Natural killer cell (primary cell): ENCODE measurements around the gene ARNT2. TPM values are rescaled to one million over a fixed set of nuclear protein-coding genes. Genes with fewer than 3 reads are reported as not detected.

Experiments
- ATAC-seq, 3 donors: fragments of 150-1000 bp in 2 of 3; fragments of 200-7000 bp in 1 of 3; cut with Tn5 transposase; 1 replicate in 1 of 3; 2 replicates in 2 of 3; pipeline ENCODE4 v1.10.0; 2021; ENCODE audit warnings: mild to moderate bottlenecking in 2 of 3, moderate library complexity in 2 of 3
- DNase-seq, 2 donors: peaks; one replicate each; pipeline versions ENCODE4 v3.0.0 to v3.0.0-alpha.2; 2013 to 2021; ENCODE audit warnings: mixed read lengths in 1 of 2
- H3K27ac ChIP-seq: one replicate; pipeline ENCODE4 v1.5.1; 2013; ENCODE audit warnings: mild to moderate bottlenecking, low read length
- H3K27me3 ChIP-seq: one replicate; pipeline ENCODE4 v1.6.1; 2013; ENCODE audit warnings: low read length; ENCODE audit not compliant: control insufficient read depth, insufficient read depth
- H3K36me3 ChIP-seq: one replicate; pipeline ENCODE4 v1.6.1; 2013; ENCODE audit warnings: low read length; ENCODE audit not compliant: control insufficient read depth, insufficient read depth
- H3K4me1 ChIP-seq: one replicate; pipeline ENCODE4 v1.6.1; 2013; ENCODE audit warnings: low read length; ENCODE audit not compliant: control insufficient read depth, insufficient read depth
- H3K4me3 ChIP-seq: one replicate; pipeline ENCODE4 v1.5.1; 2013; ENCODE audit warnings: low read length
- H3K9me3 ChIP-seq: one replicate; pipeline ENCODE4 v1.6.1; 2013; ENCODE audit warnings: low read length; ENCODE audit not compliant: control insufficient read depth, insufficient read depth
- H3K27ac Mint-ChIP-seq, 2 donors: one replicate each; pipeline ENCODE4 v1.8.0; 2022; ENCODE audit warnings: mild to moderate bottlenecking in 2 of 2, mixed read lengths in 2 of 2, moderate library complexity in 1 of 2
- H3K27me3 Mint-ChIP-seq, 2 donors: one replicate each; pipeline ENCODE4 v1.8.0; 2022; ENCODE audit warnings: low read depth in 2 of 2, mixed read lengths in 2 of 2
- H3K36me3 Mint-ChIP-seq: one replicate; pipeline ENCODE4 v1.8.0; 2022; ENCODE audit warnings: mixed read lengths
- H3K4me1 Mint-ChIP-seq, 2 donors: one replicate each; pipeline ENCODE4 v1.8.0; 2022; ENCODE audit warnings: mixed read lengths in 2 of 2
- H3K4me3 Mint-ChIP-seq: one replicate; pipeline ENCODE4 v1.8.0; 2022; ENCODE audit warnings: mild to moderate bottlenecking, moderate library complexity, mixed read lengths
- H3K9me3 Mint-ChIP-seq, 2 donors: one replicate each; pipeline ENCODE4 v1.8.0; 2022; ENCODE audit warnings: mixed read lengths in 2 of 2
- WGBS: methylation state at CpG from one replicate; pipeline ENCODE4 v1.1.7; 2013; ENCODE audit warnings: missing lambda C conversion rate; ENCODE audit not compliant: insufficient coverage; 5-methylcytosine and 5-hydroxymethylcytosine counted together
- intact Hi-C: fragments of 100-400 bp; cut with micrococcal nuclease; formaldehyde crosslinking; loops from one replicate; pipeline ENCODE4 v1.14.2; 2022
- total RNA-seq, 4 donors: library from RNA; stranded (reverse); fragments of 120-200 nt in 1 of 4; gene quantifications; one replicate each; pipeline versions ENCODE4 v1.2.3 to v1.2.4, GENCODE V29; 2013 to 2022
- TF ChIP-seq, protein P1 (sequence below): fragments of 200-600 bp; IDR thresholded peaks from one replicate; pipeline ENCODE4 v1.8.0; 2022; ENCODE audit warnings: antibody characterized with exemption

Gene ARNT2
- total RNA-seq, 3 donors from 2014 or later (not counting 1 experiment from before 2014, with no cell fraction given): not detected

DNA sequence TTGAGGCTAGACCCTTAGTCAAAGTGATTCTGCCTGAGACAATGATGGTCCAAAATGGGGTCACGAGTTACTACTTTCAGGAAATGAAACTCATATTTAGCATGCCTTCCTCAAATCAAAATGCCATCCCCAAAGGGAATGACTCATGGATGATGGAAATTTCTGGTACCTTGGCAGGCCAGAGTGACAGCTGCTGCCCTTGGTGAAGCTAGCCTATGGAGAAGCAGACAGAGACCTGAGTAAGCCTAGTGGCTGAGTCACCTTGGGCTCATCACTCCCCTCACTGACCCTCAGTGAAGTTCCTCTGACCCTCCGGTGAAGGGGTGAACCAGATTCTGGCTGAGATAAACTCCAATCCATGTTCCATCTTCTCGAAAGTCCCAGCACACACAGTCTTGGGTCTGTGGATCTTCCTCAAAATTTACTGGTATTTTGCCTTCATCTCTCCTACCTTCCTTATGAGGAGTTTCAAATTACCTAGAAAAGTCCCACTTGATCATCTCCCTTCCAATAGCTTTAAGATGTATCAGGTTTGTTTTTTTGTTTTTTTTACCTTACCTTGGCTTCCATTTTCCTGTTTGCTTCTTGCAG, 236.4 kb downstream of the ARNT2 start:
- H3K4me1 ChIP-seq: no peaks in the 10 kb centered on the region
- intact Hi-C loops: no loop called here
- H3K36me3 Mint-ChIP-seq: no peaks in the 10 kb centered on the region
- H3K27me3 ChIP-seq: no peaks in the 10 kb centered on the region
- H3K27me3 Mint-ChIP-seq: peaks cover 10 to 12% of the 10 kb centered on the region in 2 donors
- WGBS: 80% methylated on average over 3 of the region's 3 CpGs
- H3K27ac Mint-ChIP-seq: no peak overlapping the region
- TF ChIP-seq, protein P1, sequence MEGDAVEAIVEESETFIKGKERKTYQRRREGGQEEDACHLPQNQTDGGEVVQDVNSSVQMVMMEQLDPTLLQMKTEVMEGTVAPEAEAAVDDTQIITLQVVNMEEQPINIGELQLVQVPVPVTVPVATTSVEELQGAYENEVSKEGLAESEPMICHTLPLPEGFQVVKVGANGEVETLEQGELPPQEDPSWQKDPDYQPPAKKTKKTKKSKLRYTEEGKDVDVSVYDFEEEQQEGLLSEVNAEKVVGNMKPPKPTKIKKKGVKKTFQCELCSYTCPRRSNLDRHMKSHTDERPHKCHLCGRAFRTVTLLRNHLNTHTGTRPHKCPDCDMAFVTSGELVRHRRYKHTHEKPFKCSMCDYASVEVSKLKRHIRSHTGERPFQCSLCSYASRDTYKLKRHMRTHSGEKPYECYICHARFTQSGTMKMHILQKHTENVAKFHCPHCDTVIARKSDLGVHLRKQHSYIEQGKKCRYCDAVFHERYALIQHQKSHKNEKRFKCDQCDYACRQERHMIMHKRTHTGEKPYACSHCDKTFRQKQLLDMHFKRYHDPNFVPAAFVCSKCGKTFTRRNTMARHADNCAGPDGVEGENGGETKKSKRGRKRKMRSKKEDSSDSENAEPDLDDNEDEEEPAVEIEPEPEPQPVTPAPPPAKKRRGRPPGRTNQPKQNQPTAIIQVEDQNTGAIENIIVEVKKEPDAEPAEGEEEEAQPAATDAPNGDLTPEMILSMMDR: no peak
- DNase-seq (no peak), ATAC-seq (no peak)
- no peaks in the 10 kb centered on the region for H3K36me3 ChIP-seq
- H3K4me3 ChIP-seq: no peak overlapping the region
- peaks cover 2 to 5% of the 10 kb centered on the region in 2 donors for H3K4me1 Mint-ChIP-seq
- H3K4me3 Mint-ChIP-seq: no peak overlapping the region
- no peak overlapping the region for H3K27ac ChIP-seq
- H3K9me3 ChIP-seq: no peaks in the 10 kb centered on the region
- no peaks in the 10 kb centered on the region for H3K9me3 Mint-ChIP-seq

DNA sequence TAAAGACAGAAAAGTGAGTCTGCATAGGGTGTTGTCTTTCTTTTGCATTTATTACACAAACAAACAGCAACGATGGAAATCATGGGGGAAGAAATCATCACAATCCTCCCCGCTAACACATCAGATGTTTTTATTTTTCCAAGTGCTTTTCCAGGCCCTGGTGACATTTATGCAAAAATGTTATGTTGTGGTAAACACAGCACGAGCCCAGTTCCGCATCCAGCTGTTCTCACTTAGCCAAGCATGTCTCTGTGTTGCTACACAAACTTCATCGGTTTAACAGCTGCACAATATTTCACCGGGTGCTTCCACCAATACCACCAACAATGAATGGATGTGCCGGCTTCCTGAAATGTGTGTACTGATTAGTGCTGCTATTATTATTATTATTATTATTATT, 237.2 kb downstream of the ARNT2 start:
- H3K27ac Mint-ChIP-seq: no peak overlapping the region
- WGBS: 88% methylated on average over 3 of the region's 7 CpGs
- intact Hi-C loops: no loop called here

DNA sequence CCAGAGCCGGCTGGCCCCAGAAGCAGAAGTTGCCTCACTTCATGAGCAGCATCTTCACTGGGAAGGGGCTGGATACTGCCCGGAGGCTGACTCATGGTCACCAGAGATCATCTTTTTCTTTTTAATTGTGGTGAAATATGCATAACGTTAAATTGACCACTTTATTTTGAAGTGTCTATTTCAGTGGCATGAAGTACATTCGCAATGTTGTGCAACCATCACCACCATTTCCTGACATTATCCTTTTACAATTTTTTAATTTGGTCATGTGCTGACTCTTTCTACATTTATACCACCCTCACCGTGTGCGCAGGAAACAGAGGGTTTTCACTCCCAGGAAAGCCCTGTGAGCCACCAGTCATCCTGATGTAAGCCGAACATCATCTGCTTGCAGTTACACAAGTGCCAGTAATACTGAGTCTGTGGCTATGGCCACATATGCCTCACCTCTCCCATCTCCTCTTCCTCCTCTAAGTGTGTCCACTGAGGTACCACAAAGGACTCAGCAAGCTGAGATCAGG, 239.3 kb downstream of the ARNT2 start:
- Histone ChIP-seq H3K4me3 (no peak overlapping the region), H3K36me3 (no peaks in the 10 kb centered on the region), H3K27me3 (no peaks in the 10 kb centered on the region), H3K9me3 (no peaks in the 10 kb centered on the region), H3K27ac (no peak overlapping the region), H3K4me1 (no peaks in the 10 kb centered on the region)
- intact Hi-C loops: no loop called here
- TF ChIP-seq, protein P1: no peak
- DNase-seq: no peak
- no peak overlapping the region for H3K27ac Mint-ChIP-seq
- peaks cover 0 to 8% of the 10 kb centered on the region in 2 donors for H3K27me3 Mint-ChIP-seq
- H3K4me1 Mint-ChIP-seq: peaks cover 5 to 6% of the 10 kb centered on the region in 2 donors
- no peak for ATAC-seq
- no peak overlapping the region for H3K4me3 Mint-ChIP-seq
- H3K36me3 Mint-ChIP-seq: no peaks in the 10 kb centered on the region
- 21% methylated on average over 7 of the region's 7 CpGs for WGBS
- H3K9me3 Mint-ChIP-seq: no peaks in the 10 kb centered on the region

More for the DNA sequence above, 237.2 kb downstream of the ARNT2 start:
- H3K9me3 Mint-ChIP-seq: no peaks in the 10 kb centered on the region
- ATAC-seq: no peak
- H3K36me3 ChIP-seq: no peaks in the 10 kb centered on the region
- peaks cover 5 to 6% of the 10 kb centered on the region in 2 donors for H3K4me1 Mint-ChIP-seq
- no peaks in the 10 kb centered on the region for H3K4me1 ChIP-seq
- H3K4me3 Mint-ChIP-seq: no peak overlapping the region
- H3K4me3 ChIP-seq: no peak overlapping the region
- no peak overlapping the region for H3K27ac ChIP-seq
- H3K27me3 ChIP-seq: no peaks in the 10 kb centered on the region
- H3K36me3 Mint-ChIP-seq: no peaks in the 10 kb centered on the region
- DNase-seq: no peak
- H3K9me3 ChIP-seq: no peaks in the 10 kb centered on the region
- TF ChIP-seq, protein P1: no peak
- peaks cover 4 to 9% of the 10 kb centered on the region in 2 donors for H3K27me3 Mint-ChIP-seq
